K562 (cell line): ENCODE measurements around the gene MAP1LC3B2. TPM values are rescaled to one million over a fixed set of nuclear protein-coding genes. Genes with fewer than 3 reads are reported as not detected.

Experiments
- CHCHD3 ChIP-seq: fragments of 250-450 bp; sonication (Bioruptor Pico); IDR thresholded peaks from 2 replicates; pipeline ENCODE4 v2.1.2; 2022; ENCODE audit warnings: mild to moderate bottlenecking
- DNMT1 ChIP-seq: fragments of 450-650 bp; IDR thresholded peaks from 2 replicates; pipeline ENCODE4 v1.6.1; 2016; ENCODE audit warnings: antibody characterized with exemption, mild to moderate bottlenecking
- ESRRA ChIP-seq: fragments of 450-650 bp; IDR thresholded peaks from 2 replicates; pipeline ENCODE4 v1.6.1; 2014; ENCODE audit warnings: low read depth, mild to moderate bottlenecking, moderate library complexity, borderline replicate concordance
- FOXA3 ChIP-seq, 2 experiments: fragments of 450-650 bp in 1 of 2; sonication (generic) in 1 of 2; formaldehyde crosslinking; IDR thresholded peaks in 1 of 2; conservative IDR thresholded peaks in 1 of 2; 2 replicates each; pipeline versions ENCODE4 v1.4.0 to v1.8.0; 2020 to 2022; ENCODE audit warnings: mild to moderate bottlenecking in 2 of 2, missing genetic modification reagents in 1 of 2
- HDAC1 ChIP-seq, 2 experiments: fragments of 450-650 bp; IDR thresholded peaks; 2 replicates each; pipeline ENCODE4 v1.6.1; 2016 to 2017; ENCODE audit warnings: inconsistent platforms in 1 of 2, mild to moderate bottlenecking in 1 of 2, moderate library complexity in 1 of 2
- HES1 ChIP-seq: fragments of 450-650 bp; IDR thresholded peaks from 2 replicates; pipeline ENCODE4 v1.6.1; 2016; ENCODE audit warnings: low read depth, mild to moderate bottlenecking, moderate library complexity
- IRF2 ChIP-seq: sonication (generic); formaldehyde crosslinking; IDR thresholded peaks from 2 replicates; pipeline ENCODE4 v1.8.1; 2022; ENCODE audit warnings: mild to moderate bottlenecking, missing genetic modification reagents
- JUND ChIP-seq, 2 experiments: IDR thresholded peaks; 2 replicates in 1 of 2; 3 replicates in 1 of 2; pipeline ENCODE4 v1.6.1; 2011; ENCODE audit warnings: borderline replicate concordance in 2 of 2, low read depth in 2 of 2, low read length in 2 of 2, improper control_type of control experiment in 1 of 2, missing biosample characterization in 1 of 2, missing genetic modification characterization in 1 of 2, missing genetic modification reagents in 1 of 2
- LCOR ChIP-seq: sonication (generic); formaldehyde crosslinking; IDR thresholded peaks from 2 replicates; pipeline ENCODE4 v1.8.0; 2022; ENCODE audit warnings: mild to moderate bottlenecking, missing genetic modification reagents
- NR2F6 ChIP-seq: fragments of 450-650 bp; formaldehyde crosslinking; IDR thresholded peaks from 2 replicates; pipeline ENCODE4 v1.4.0; 2020; ENCODE audit warnings: mild to moderate bottlenecking
- POLR3A ChIP-seq: IDR thresholded peaks from 2 replicates; pipeline ENCODE4 v1.6.1; 2011; ENCODE audit warnings: borderline replicate concordance, mild to moderate bottlenecking, moderate library complexity; ENCODE audit not compliant: insufficient read length, insufficient read depth; ENCODE audit errors: extremely low read depth
- STAT5B ChIP-seq: fragments of 250-450 bp; sonication (Bioruptor Pico); IDR thresholded peaks from 2 replicates; pipeline ENCODE4 v1.8.0; 2021; ENCODE audit warnings: mild to moderate bottlenecking, inconsistent platforms
- TAF15 ChIP-seq: fragments of 200-400 bp; formaldehyde crosslinking; IDR thresholded peaks from 2 replicates; pipeline ENCODE4 v1.6.1; 2017; ENCODE audit warnings: mild to moderate bottlenecking, low read depth, low read length, moderate library complexity
- TCF7L2 ChIP-seq: fragments of 150-350 bp; IDR thresholded peaks from 2 replicates; pipeline ENCODE4 v1.6.1; 2016; ENCODE audit warnings: low read depth, mild to moderate bottlenecking, low read length, moderate library complexity
- TCFL5 ChIP-seq: fragments of 250-450 bp; sonication (Bioruptor Pico); conservative IDR thresholded peaks from 2 replicates; pipeline ENCODE4 v1.6.1; 2021; ENCODE audit warnings: mild to moderate bottlenecking, moderate library complexity, matching md5 sums
- THAP12 ChIP-seq: fragments of 250-450 bp; sonication (Bioruptor Pico); IDR thresholded peaks from 2 replicates; pipeline ENCODE4 v1.9.0; 2021; ENCODE audit warnings: mild to moderate bottlenecking, inconsistent platforms
- USF1 ChIP-seq: sonication (generic); formaldehyde crosslinking; IDR thresholded peaks from 2 replicates; pipeline ENCODE4 v1.9.0; 2022; ENCODE audit warnings: mild to moderate bottlenecking, missing genetic modification reagents
- ZBTB49 ChIP-seq: sonication (generic); formaldehyde crosslinking; IDR thresholded peaks from 2 replicates; pipeline ENCODE4 v1.8.0; 2022; ENCODE audit warnings: missing genetic modification reagents, mild to moderate bottlenecking, borderline replicate concordance
- ZBTB8A ChIP-seq: fragments of 450-650 bp; IDR thresholded peaks from 2 replicates; pipeline ENCODE4 v1.6.1; 2018; ENCODE audit warnings: mild to moderate bottlenecking, moderate library complexity; ENCODE audit not compliant: partially characterized antibody
- polyA plus RNA-seq, 8 experiments: library from polyadenylated mRNA; depleted of rRNA in 4 of 8; stranded (reverse) in 5 of 8; unstranded in 3 of 8; fragments of >200 nt; fragmentation: Nextera tagmentation in 2 of 8; fragmentation: Illumina TruSeq in 1 of 8; extraction: Ambion mirVana in 2 of 8; extraction: Trizol in 1 of 8; gene quantifications; 2 replicates each; pipeline versions ENCODE4 v1.2.1 to v1.2.3, GENCODE V29; 2011 to 2014; ENCODE audit warnings: inconsistent platforms in 1 of 8, missing spikeins in 1 of 8
- total RNA-seq, 7 experiments: library from RNA; depleted of rRNA in 6 of 7; stranded (reverse); fragments of >200 nt in 6 of 7; fragmentation: Illumina TruSeq in 2 of 7; extraction: Trizol in 2 of 7; gene quantifications; 2 replicates each; pipeline versions ENCODE4 v1.2.1 to v1.2.3, GENCODE V29; 2011 to 2021; ENCODE audit warnings: low replicate concordance in 1 of 7

MAP1LC3B2 gene
- total and polyA plus RNA-seq, 9 of the 15 experiments (the other 6 are each of a cell fraction or from before 2014, with no cell fraction given): 0.53 to 2.8 (median 0.76) TPM; not detected in 2

GRCh38 chr12:116529048-116529447 is 30.1 kb upstream of the MAP1LC3B2 start (continued):
- TF ChIP-seq THAP12 (CRISPR knock-in tag): no peak
- TF ChIP-seq IRF2 (CRISPR knock-in tag): no peak
- peak; percentile 88 to 96 for TF ChIP-seq FOXA3 (CRISPR knock-in tag; conservative IDR thresholded peaks at IDR 0.05 in 1 of 2, IDR thresholded peaks at IDR 0.05 in 1 of 2)
- TF ChIP-seq USF1 (CRISPR knock-in tag): no peak
- no peak for TF ChIP-seq ZBTB49 (CRISPR knock-in tag)
- TF ChIP-seq POLR3A: no peak
- TF ChIP-seq TAF15: no peak
- no peak for TF ChIP-seq TCF7L2
- TF ChIP-seq ZBTB8A: no peak
- 0 out of 4 replicates have a peak, but pooled peaks of 1 of the 2 experiments have one; percentile 30 for TF ChIP-seq HDAC1 (IDR thresholded peaks at IDR 0.05)
- TF ChIP-seq NR2F6 (CRISPR knock-in tag): no peak
- no peak for TF ChIP-seq DNMT1
- no peak for TF ChIP-seq STAT5B
- TF ChIP-seq HES1: peak; percentile 76
- TF ChIP-seq CHCHD3 (CRISPR knock-in tag): no peak
- TF ChIP-seq TCFL5 (CRISPR knock-in tag): no peak
- TF ChIP-seq LCOR: no peak
- peak; percentile 44; the same call in 1 of the 2 replicates for TF ChIP-seq ESRRA
- TF ChIP-seq JUND (IDR thresholded peaks at IDR 0.05; ENCODE audit: borderline replicate concordance, low read depth, low read length): 0 out of 2 replicates have a peak, but pooled peaks have one; percentile 7
- no peak for TF ChIP-seq JUND (tag; IDR thresholded peaks at IDR 0.05; ENCODE audit: borderline replicate concordance, low read depth, low read length)
